Measurements from ENCODE around the gene CCL8.

The CCL8 gene

DNA sequence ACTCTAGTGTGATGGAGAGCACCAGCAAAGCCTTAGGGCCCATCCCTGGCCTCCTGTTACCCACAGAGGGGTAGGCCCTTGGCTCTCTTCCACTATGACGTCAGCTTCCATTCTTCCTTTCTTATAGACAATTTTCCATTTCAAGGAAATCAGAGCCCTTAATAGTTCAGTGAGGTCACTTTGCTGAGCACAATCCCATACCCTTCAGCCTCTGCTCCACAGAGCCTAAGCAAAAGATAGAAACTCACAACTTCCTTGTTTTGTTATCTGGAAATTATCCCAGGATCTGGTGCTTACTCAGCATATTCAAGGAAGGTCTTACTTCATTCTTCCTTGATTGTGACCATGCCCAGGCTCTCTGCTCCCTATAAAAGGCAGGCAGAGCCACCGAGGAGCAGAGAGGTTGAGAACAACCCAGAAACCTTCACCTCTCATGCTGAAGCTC, at the start of gene CCL8:
Gene CCL8, plus strand, starts transcription at position 397 of the 445 bp plus-strand sequence. CDS start 67 bp downstream, outside the sequence.
- no peak for DNase-seq (ENCODE audit: low spot score)

DNA sequence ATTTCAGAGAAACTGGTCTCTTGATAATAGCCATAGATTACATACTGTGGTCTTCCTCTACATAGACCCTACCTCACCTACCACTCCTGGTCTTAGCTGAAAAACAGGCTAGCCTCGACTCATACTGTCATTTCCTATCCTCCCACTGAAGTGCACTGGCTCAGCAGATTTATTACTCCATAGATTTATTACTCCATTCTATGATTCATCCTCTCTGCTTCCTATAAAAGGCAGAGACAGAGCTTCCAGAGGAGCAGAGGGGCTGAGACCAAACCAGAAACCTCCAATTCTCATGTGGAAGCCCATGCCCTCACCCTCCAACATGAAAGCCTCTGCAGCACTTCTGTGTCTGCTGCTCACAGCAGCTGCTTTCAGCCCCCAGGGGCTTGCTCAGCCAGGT, 49.3 kb upstream of the CCL8 start, which contains the start of gene CCL7:
Gene CCL7, plus strand, starts transcription at position 253 of the 400 bp plus-strand sequence. Its CDS starts 70 bp downstream, at position 323.
- DNase-seq (ENCODE audit: low spot score), result no peak

DNA sequence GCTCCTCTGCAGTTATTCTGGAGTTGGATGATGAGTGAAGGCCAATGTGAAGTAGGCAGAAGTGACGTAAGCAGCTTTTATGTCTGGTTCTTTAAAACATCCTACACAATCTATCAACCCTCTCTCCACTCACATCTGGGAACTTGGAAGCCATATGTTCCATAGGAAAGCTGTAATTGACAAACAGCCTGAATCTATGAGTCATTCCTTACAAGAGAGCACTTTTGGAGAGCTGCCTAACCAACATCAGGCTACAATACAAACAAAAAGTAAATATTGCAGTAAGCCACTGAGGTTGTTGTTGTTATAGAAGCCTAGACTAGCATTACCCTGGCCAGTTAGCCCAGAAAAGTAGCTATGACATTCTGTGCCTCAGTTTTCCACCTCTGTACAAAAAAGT, 43.4 kb upstream of the CCL8 start:
- no peak for DNase-seq (ENCODE audit: low spot score)

DNA sequence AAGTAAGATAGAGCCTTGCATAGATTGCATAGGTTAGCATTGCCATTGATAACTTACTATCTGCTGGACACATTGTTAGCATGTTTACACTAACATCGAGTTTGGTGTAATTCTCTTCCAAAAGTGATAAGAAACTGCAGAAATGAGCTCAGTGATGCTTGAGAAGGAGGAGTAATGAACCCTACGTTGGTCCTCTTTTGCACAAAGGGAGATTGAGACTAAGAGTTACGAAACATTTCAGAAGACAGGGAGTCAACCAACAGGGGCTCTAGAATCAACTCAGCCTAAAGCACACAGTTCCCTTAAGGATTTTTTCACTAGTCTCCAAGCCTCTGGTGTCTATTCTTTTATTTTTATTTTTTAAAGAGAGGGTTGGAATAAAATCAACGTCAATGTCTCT, 42.4 kb upstream of the CCL8 start:
- no peak for DNase-seq (ENCODE audit: low spot score)

DNA sequence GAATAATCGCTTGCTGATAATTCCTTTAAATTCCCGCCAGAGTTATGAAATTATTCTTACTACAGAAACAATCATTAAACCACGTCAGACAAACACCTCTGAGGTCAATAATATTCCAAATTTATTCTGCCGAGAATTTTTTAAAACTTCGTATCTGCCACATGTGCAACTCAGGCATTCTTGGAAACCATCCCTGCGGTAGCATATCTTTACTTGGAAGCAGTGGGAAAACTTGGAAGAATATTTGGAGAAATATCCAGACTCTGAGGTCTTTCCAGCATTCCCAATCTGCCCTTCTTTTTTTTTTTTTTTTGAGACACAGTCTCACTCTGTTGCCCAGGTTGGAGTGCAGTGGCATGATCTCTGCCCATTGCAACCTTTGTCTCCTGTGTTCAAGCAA, 35.7 kb upstream of the CCL8 start:
- DNase-seq (ENCODE audit: low spot score), result no peak

DNA sequence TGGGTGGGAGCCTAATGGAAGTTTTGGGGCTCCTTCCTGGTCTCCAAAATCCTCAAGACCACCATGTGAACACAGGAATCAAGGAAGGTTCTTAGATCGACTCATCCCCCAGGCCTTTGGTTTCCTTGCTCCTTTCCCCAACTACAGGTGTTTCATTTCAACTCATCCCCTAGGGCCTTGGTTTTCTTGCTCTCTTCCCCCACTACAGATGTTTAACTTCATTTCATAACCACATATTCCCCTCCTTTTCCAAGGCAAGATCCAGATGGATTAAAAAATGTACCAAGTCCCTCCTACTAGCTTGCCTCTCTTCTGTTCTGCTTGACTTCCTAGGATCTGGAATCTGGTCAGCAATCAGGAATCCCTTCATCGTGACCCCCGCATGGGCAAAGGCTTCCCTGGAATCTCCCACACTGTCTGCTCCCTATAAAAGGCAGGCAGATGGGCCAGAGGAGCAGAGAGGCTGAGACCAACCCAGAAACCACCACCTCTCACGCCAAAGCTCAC, 33.9 kb upstream of the CCL8 start, which contains the start of gene CCL11:
Gene CCL11, plus strand, starts transcription at position 457 of the 507 bp plus-strand sequence. CDS start 67 bp downstream, outside the sequence.
- DNase-seq (ENCODE audit: low spot score), result no peak

DNA sequence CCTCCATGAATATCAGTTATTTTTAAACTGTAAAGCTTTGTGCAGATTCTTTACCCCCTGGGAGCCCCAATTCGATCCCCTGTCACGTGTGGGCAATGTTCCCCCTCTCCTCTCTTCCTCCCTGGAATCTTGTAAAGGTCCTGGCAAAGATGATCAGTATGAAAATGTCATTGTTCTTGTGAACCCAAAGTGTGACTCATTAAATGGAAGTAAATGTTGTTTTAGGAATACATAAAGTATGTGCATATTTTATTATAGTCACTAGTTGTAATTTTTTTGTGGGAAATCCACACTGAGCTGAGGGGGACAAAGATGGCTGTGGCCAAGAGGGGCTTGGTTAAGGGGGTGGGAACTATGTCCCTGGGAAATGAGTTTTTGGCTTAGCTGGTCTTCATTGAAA, 31.4 kb upstream of the CCL8 start:
- no peak for DNase-seq (ENCODE audit: low spot score)

DNA sequence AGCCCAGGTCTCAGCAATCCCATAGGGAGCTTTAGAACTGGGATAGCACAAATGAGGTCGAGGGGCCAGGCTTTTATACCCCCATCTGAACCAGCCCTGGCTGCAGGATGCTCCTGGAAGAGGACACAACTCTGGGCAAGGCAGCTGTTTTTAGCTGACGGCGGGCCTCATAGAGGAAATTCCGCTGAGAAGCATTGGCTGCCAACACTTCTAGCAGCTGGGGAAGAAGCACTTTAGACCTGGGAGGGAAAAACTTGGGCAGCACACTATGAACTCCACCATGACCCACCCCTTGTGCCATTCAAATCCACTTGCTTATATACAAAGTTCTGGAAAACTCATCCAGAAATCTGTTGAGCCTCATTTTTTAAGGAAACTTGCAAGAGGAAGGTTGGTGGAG, 28.6 kb upstream of the CCL8 start:
- no peak for DNase-seq (ENCODE audit: low spot score)

DNA sequence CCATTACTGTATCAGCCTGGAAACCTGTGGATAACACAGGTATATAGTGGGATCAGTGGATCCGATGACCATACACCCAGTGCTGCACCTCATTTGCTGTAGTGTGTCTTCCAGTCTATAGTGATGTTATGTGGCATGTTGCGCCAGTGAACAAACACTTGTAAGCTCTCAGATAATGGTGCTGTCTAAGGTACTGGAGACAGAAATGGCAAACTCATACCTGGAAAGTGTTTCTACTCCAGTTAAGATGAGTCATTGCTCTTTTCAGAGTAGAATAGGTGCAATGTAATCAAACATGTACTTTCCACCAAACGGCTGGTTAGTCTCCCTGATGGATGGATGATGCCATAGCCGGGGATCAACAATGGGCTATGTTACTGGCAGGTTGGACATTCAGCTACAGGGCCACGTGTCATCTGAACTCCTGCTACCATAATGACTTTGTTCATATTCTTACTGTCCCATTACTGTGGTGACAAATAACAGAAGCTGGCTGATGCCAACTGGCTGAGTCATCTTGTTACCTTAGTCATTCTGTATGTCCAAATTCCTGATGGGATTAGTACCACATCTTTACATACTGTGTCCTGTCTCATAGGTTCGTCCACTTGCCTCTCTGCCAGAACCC, 27.4 kb upstream of the CCL8 start:
- DNase-seq (ENCODE audit: low spot score), result no peak

DNA sequence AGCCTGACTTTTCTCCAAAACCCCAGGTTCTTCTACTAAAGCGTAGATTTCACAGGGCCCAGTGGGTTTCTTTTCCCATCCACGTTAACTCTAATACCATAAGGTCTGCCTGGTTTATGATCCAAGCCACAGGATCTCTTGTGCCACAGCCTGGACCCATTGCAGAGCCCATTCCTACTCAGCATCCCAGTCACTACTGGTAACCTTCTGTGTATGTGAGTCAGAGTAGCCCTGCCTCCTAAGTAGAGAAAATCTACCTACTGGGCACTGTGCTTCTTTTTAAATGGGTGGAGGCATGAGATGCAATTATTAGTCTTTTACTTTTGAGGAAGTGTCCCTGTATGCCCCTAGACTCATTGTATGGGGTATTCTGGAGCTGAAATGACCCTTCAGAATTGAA, 20.2 kb upstream of the CCL8 start:
- DNase-seq (ENCODE audit: low spot score), result no peak

DNA sequence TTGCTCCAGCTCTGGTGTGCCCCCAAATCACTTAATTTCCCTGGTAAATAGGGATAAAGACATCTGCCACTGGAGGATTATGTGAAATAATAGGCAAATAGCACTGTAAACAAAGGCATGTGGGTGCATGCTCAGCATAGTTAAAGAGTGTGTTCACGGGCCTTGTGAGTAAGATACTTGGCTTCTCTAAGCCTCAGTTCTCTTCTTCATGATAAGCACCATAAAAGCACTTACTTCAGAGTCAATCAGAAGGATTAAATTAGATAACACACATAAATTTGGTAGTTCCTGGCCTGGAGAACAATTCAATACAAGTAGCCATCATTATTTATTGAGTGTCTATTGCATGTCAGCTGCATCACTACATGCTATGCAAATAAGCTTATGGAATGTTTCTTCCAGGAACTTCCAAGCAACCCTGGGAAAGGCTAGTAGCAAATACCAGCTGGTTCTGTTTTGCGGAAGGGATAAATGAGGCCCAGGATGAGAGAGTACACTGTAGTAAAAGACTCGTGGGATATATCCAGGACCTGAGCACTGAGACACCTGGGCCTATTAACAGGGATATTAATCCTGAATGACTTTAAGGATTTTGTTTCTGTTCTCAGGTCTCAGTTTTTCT, 19.2 kb upstream of the CCL8 start:
- DNase-seq (ENCODE audit: low spot score), result no peak

DNA sequence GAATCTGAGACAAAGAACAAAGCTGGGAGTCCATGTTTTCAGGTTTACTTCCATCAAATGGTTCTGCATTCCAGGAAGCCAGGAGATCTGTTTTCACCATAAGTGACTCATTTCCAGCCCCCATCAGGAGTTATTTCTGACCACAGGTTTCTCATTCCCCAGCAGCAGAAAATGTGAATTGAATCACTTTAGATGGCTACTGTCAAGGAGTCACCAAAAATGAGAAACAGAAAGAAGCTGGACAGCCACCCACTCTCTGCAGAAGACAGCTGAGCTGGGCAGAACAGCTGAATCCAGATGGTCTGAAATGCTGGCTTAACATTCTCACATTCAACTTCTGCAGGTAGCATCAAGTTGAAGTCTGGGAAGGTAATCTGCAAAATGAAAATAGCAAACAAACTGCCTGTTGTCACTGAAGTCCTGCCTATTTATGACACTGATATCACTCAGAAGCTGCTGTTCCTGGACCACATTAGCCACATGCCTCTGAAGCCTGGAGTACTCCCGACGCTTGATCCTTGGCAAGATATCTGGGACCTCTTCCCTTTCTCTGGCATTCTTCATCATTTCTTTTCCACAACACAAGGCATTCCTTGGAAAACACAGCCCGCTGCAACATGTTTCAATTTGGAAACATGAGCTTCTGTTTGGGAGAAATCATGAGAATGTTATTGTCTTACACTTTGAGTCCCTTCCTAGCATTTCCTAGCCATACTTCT, 18.4 kb upstream of the CCL8 start:
- DNase-seq (ENCODE audit: low spot score), result no peak

DNA sequence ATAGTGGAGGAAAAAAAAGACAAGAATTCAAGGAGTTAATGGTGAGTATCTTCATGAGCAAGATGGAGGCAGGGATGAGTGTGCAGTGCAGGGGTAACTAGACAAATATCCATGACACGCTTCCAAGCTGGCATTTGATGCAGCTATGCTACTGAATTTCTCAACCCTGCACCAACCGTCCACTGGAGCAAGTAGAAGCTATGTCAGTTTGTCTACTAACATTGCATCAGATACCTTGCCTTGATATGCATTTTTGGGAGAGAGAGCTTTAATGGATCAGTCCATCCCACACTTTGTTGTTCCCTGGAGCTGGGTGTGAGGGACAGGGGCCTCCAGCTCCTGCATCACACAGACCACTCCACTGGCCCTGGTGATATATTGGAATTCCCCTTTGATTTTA, 17.2 kb upstream of the CCL8 start:
- DNase-seq (ENCODE audit: low spot score), result no peak

DNA sequence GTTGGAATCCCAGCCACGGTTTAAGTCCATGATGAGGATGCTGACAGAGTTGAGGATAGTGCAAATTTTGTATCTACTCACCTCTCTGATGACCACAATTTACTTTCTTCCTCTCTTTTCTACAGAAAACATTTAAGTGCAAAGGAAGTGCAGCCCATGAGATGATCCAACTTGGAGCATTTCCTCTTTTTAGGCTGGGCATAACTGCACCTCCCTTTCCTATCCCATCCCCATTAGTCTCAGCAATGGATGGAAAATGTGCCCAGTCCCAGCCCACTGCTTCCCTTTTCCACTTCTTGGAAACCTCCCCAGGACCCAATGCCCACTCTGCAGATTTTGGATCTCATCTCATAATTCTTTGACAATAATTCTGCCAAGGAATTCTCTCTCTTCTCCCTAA, 16.6 kb upstream of the CCL8 start:
- DNase-seq (ENCODE audit: low spot score), result no peak

DNA sequence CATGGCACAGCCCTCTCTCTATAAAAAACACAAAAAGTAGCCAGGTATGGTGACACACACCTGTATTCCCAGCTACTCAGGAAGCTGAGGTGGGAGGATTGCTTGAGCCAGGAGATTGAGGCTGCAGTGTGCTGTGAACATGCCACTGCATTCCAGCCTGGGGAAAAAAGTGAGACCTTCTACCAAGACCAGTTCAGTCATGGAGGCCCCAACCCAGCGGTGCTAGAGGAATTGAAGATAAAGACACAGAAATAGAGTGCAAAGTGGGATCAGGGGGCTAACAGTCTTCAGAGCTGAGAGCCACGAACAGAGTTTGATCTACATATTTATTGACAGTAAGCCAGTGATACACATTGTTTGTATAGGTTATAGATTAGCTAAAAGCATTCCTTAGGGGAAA, 15.6 kb upstream of the CCL8 start:
- DNase-seq (ENCODE audit: low spot score), result no peak

DNA sequence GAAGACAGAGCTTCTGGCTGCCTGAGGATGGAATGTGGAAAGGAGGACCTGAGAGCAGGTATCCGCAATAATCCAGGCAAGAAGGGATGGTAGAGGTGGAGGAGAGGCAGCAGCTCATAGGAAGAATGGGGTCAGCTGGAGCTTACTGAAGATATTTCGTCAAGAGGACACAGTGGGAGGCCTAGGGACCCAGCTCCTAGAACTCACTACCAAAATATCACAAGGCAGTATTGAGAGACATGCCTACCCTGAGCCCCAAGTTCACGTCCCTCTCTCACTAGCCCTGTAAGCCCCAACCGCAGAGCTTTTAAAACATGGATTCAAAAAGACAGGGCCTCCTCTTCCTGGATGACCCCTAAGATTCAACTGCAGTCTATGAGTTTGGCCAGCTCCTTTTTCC, 14.2 kb upstream of the CCL8 start:
- no peak for DNase-seq (ENCODE audit: low spot score)

DNA sequence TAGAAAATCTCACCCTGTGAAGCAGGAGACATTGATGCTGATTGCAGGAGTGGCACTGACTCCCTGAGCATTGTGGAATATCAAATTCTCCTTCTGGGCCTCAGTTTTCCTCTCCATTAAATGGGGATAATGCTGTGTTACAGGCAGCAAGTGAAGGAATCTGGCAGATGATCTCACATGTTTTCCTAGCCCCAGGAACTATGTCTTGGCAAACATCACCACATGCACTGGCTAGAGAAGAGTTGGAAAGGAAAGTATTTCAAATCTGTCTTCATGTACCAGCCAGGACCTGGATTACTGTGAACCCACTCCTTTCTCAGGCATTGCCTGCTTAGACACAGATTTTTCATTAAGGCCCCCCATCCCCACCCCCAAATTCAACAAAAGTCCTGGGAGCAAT, 13.6 kb upstream of the CCL8 start:
- DNase-seq (ENCODE audit: low spot score), result no peak

DNA sequence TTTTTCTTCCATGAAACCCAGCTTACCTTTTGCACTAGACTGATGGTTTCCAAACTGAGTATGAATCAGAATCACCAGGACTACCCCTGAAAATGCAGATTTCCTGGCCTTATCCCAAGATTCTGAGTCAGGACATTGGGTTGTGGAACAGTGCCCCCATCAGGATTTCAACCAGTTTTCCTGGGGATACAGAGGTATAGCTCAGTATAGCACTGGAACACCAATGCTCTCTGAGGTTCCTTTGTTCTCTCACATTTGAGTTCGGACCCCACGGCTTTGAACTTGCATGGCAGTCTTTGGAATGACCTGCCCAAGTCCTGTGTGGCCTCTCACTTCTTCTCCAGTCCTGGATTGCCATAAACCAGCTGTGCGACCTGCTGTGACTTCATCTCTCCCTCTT, 12.8 kb upstream of the CCL8 start:
- peak; percentile 5 for DNase-seq (ENCODE audit: low spot score)

DNA sequence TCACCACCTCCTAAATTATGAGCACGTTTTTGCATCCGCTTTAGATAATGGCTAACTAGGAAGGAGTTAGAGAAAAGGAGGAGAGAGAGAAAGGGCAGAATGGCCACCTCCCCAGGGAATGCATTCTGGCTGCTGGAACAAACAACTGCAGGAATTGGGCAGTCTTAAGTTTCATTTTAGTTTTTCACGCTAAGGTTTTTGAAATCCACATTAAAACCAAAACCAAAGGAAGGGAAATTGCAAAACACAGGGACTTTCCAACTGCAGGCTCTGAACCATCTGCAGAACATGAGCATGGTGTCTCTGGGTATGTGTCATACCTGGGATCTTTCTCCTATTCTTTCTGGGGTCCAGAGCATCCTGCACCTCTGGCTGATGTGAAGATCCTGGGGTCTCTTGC, 12.1 kb upstream of the CCL8 start:
- DNase-seq (ENCODE audit: low spot score), result no peak

DNA sequence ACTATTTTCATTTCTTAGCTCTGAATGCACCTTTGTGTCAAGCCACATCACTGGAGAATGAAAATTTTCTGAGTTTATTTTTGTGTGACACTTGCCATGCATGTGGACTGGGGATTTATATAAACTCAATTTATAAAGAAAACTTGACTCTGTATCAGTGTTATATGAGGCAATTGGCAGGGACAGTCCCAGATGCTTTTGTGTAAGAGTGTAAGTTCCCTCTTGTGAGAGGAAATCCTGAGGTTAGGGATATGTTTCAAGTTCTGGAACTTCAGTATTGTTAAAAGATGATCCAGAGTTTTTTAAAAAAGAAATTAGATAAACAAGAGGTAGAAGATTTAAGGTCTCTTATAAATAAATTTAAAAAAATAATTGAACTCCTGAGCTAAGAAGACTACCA, 10.9 kb upstream of the CCL8 start:
- DNase-seq (ENCODE audit: low spot score), result no peak

DNA sequence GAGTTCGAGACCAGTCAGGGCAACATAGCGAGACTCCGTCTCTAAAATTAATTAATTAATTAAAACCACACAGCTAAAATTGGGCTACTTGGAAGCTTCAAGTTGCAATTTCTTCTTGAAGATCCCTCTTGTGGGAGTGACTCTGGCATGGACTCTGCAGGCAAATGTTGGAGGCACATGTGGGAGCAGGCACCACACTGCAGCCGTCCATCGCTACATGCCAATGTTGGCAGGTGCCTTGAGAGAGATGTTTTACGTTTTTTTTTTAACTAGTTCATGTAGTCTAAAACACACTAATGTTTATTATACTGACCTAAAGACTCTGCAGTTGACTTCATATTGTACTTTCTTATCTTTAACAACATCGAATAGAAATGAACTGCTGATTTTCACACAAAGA, 7.9 kb upstream of the CCL8 start:
- no peak for DNase-seq (ENCODE audit: low spot score)

DNA sequence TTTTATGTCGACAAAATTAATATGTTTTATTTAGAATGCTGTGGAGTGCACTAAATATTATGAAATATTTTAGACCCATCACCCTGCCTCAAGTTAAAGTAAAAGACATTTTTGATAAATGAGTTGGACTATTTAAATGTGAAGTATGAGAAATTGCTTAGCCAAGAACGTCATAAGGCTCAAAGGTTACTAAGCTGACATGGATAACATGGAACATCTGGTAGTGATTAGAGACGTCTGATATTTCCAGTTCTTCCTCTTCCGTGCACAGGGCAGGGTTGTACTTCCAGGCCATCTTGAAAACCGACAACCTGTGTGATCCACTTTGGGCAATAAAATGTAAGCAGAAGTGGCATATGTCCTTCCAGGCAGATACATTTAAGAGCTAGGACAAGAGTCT, 7.2 kb upstream of the CCL8 start:
- DNase-seq (ENCODE audit: low spot score), result no peak

DNA sequence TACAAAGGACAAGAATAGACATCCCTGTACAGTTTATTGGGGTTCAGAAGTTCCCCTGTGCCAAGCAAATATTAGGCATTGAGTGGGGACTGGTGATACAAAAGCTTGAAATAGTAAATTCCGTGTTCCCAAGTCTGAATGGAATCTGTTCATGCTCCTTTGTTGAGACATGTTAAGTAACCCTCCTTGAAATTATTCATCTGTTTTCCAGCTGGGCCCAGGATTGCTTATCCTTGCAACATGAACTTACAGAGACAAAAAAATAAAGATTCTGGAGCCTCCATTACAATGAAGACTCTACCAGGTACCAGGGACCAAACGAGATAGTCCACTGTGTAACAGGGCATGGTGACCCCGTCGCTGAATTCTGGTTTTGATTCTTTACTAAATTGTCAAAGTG, 6.1 kb upstream of the CCL8 start:
- no peak for DNase-seq (ENCODE audit: low spot score)

Measured in cerebellar cortex (tissue), 1 donor.